GM18867 (cell line): Measurements from ENCODE around the gene SASH1.

ENCODE experiments used
- ATAC-seq: cut with Tn5 transposase; IDR thresholded peaks from one replicate; pipeline ENCODE4 v1.9.1; 2021; ENCODE audit warnings: mild to moderate bottlenecking, moderate library complexity; ENCODE audit not compliant: unreplicated experiment

SASH1 gene

GRCh38 chr6:148455674-148456558 lies 113.3 kb downstream of the SASH1 start:
- no peak for ATAC-seq

GRCh38 chr6:148457137-148457842 lies 114.7 kb downstream of the SASH1 start:
- no peak for ATAC-seq

- ATAC-seq: no peak
Measured at GRCh38 chr6:148457843-148458159, 115.2 kb downstream of the SASH1 start.

- no peak for ATAC-seq
Measured at GRCh38 chr6:148459238-148459637, 116.6 kb downstream of the SASH1 start.

DNA sequence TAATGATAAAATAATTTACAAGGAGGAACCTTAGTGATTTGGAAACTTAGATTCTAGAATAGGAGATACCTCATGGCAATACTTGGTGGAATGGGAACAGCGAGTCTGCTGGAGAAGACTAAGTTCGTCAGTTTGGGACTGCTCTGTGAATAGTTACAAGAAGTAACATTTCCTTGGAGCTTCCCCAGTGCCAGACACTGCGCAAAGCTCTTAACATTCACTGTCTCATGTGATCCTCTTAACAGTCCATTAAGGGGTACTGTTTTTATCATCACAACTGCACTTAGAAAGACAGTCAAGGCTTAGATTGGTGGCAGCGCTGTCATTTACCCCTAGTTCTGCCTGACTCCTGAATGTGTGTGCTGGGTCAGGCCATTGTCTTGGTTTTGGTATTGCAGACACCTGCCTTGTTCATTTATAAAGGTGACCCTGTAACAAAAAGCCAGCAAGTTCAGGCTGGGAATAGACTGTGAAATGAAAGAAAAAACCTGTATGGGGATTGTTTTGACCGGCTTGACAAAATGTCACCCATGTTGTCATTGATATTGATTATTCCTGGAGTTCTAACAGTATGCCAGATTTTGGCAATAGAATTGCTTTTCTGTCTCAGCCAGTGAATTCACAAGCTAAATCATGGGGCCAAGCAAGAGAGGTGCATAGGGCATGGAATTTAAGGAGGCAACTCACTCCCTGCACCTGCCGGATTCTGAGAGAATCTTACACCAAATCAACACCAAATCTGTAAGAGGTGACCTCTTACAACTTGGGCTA lies 118.4 kb downstream of the SASH1 start:
- ATAC-seq: no peak

DNA sequence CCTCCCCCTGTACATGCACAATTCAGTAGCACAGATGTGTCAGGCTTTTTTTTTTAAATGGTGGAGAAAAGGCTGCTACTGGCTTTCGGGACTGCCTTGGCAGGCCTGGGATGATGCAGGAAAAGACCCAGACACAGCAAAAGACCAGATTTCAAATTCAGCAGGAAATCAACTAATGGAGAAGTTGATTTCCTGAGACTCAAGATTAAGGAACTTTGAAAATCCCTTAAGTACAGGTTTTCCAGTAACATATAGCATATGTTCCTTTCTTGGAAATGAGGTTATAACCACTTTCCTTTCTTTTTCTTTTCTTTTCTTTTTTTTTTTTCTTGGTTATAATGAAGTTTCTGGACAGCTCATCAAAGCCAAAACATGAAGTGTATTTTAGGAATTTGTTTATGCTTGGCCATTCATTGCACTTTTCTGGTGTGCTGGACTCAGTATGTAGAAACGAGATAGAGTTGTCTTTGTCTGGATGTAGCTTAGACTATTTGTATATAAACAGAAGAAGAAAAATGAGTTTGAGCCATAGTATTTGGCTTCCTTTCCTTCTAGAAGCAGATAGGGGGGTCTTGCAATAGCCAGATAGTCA lies 119.4 kb downstream of the SASH1 start:
- no peak for ATAC-seq

DNA sequence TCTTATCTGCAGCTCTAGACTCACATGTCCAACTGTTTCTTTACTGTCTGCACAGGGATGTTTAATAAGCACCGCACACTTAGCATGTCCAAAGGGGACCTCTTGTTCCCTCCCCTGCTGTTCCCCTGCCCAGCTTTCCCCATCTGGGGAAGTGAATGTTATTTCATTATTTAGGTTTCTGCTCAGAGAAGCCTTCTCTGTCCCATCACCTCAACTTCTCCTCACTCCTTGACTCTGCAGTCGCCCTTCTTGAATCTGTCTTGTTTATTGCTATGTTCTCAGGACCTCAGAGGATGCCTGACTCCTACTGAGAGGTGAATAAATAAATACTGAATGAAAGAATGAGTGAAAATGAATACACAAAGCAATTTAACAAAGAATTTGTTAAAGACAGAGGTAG lies 121.0 kb downstream of the SASH1 start:
- ATAC-seq: no peak

GRCh38 chr6:148464319-148465010 lies 121.8 kb downstream of the SASH1 start:
- ATAC-seq: peak; percentile 84

DNA sequence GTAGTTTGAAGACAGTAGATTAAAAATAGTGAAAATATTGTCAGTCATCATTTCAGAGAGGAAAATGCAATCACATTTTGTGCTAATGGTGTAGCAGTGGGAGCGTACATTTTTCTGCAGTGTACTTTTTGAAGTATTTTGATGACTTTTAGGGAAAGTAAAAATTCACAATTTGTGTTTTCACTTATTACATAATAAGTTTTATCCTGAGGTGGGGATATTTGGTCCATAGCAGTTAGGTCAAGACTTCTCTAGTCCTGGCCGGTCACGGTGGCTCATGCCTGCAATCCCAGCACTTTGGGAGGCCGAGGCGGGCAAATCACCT lies 122.3 kb downstream of the SASH1 start:
- ATAC-seq: no peak

DNA sequence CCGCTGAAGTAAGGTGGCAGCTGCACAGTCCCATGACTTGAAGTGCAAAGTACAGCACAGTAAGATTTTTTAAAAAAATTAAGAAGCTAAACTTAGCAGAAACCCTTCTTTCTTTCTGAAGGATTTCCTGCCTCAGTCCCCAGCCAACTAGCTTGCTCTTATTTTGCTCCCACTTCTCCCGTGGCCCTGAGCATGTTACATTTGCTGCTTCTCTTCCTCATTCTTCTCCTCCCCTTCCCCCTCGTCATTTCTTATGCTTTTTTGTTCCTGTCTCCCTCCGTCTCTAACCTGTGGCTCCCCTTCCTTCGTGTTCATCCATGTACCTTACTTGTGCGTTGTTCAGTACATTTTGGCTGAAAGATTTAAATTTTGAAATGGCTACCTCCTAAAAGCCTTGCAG lies 123.0 kb downstream of the SASH1 start:
- no peak for ATAC-seq

DNA sequence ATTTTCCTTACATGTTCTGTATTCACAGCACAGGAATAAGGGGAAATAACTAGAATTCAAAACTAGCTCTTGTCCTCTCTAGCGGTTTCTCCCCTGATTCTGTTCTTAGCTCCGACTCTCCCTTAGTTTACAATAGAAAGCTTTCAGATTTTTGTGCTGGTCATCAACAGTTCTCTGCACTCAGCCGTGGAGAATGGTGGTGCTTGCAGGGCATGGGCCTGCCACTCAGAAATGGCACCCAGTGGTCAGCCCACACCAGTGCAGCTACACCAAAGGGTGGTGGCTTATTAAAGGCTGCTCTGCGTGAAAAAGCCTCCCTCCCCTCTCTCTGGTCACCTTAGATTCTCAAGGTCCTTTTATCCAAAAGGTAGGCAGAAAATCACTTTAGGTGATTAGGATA lies 123.5 kb downstream of the SASH1 start:
- ATAC-seq: no peak

DNA sequence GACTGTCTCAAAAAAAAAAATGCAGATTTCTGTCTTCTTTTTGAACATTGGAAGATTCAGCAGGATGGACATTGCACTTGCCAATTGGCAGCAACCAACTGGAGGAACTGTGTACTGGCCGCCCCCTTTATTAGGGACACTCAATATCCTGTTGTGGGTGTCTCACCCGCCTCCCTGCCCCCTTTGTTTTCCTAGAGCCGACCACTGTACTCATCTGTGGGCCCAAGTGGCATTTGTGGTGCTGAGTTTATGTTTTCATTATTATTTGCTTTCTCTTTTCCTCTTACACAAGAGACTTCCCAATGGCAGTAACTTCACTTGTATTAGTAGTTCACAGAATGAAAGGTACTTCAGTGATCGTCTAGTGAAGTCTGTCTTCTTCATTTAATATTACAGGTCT lies 125.3 kb downstream of the SASH1 start:
- ATAC-seq: no peak

DNA sequence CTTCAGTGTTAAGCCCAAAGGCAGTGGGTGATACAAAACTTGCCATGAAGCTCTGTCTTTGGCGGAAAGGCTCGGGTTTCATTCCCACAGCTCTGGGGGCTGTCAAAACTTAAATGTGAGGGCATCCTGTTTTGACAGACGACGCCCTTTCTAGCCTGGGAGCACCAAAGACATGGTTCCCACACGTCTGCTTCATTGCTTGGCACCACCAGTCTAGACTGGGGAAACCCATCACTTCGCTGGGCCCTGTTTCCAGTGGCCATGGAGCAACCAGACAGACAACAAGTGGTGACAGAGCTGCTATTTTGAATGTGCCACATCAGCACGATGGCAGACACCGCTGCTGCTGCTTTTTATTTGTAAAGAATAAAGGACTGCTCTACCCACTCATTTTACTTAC lies 127.5 kb downstream of the SASH1 start:
- ATAC-seq: no peak

GRCh38 chr6:148470606-148471465 lies 128.2 kb downstream of the SASH1 start:
- ATAC-seq: no peak

GRCh38 chr6:148471624-148472159 lies 129.1 kb downstream of the SASH1 start:
- ATAC-seq: no peak

GRCh38 chr6:148472171-148473105 lies 129.8 kb downstream of the SASH1 start:
- ATAC-seq: no peak

- no peak for ATAC-seq
Measured at GRCh38 chr6:148479497-148479896, 136.9 kb downstream of the SASH1 start.

DNA sequence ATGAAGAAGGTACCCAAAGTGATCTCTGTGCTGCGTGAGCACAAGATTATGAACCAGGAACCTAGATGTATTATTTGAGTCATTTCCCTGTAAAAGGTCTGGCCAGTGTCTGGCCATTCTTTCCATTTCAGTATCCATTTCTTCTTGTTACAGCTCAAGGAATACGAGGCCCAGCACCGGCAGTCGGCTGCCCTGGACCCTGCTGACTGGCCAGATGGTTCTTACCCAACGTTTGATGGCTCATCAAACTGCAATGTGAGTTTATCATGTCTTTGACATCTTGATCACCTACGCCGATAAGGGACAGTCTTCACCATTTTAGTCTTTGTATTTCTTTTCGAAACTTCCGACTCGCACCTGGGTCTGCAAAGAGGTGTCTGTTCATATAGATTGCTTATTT lies 144.8 kb downstream of the SASH1 start:
- ATAC-seq: no peak
